ENCODE data around the gene C2CD5. TPM values are rescaled to one million over a fixed set of nuclear protein-coding genes. Genes with fewer than 3 reads are reported as not detected.

C2CD5 gene
- total RNA-seq, 1 experiment from 2014 or later = 21.4 TPM

Other genes with a start within 250 kb of the C2CD5 start
- gene ST8SIA1, start 209.8 kb downstream of the C2CD5 start, total RNA-seq (2022) = 3.8 and 4.7 TPM in 2 replicates
- gene ETNK1, start 80.6 kb upstream of the C2CD5 start, total RNA-seq (2022) = 38.2 and 38.3 TPM in 2 replicates

Measured in MCF 10A (cell line).